ENCODE measurements around the gene ESYT3.
A peak's percentile ranks its signal among the peaks of the same experiment; 100 is the strongest.
"Not testable (repeated sequence)": the region's sequence is repeated elsewhere in the genome, so short reads cannot be mapped to it uniquely, and the experiment has no call there.

ESYT3 gene

DNA sequence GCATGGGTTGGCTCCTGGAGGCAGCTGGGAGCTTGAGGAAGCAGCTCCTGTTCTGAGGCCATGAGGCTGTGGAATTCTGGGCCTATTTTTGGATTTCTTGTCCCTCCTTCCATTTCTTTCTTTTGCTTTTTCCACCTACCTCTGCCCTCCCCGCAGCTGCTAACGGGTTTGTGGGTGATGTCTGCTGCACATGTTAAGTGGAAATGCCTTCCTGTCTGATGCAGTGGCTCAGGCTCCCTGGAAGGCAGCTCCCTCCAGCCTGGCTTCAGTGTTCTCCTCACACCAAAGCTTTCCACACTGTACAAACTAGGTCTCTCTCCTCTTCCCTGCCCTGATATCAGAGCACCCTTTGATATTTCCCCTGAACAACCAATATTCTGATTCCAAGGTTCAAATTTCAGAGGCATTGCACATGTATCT is 33.8 kb upstream of the ESYT3 start:
- Mint-ChIP-seq H3K27me3 (ENCODE audit: low read depth) (peaks cover 3% of the 10 kb centered on the region), H3K36me3 (ENCODE audit: low read depth) (no peaks in the 10 kb centered on the region), H3K27ac (no peak overlapping the region), H3K4me3 (no peak overlapping the region), H3K4me1 (ENCODE audit: low read depth) (no peaks in the 10 kb centered on the region), H3K9me3 (no peaks in the 10 kb centered on the region)
- no peak for DNase-seq (ENCODE audit: low spot score)

DNA sequence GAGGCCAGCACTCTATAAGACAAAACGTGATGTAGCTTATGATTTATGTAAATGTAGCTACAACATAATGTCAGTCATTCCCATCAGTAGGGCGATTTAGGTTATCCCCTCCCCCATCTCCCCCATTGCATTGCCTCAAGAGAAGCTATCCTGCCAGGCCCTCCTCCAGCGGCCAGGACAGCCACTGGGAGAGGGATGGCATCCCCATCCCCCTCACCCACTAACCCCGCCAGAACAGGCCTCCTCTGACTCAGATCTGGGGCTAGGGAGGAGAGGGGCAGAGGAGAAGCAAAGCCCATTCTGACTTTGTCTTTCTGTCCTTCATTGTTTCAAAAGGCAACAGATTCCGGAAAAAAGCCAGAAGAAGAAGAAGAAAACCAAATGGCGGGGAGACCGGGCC is 32.6 kb upstream of the ESYT3 start:
- Mint-ChIP-seq H3K27me3 (ENCODE audit: low read depth) (peaks cover 6% of the 10 kb centered on the region), H3K4me1 (ENCODE audit: low read depth) (no peaks in the 10 kb centered on the region), H3K27ac (no peak overlapping the region), H3K9me3 (no peaks in the 10 kb centered on the region), H3K4me3 (no peak overlapping the region), H3K36me3 (ENCODE audit: low read depth) (no peaks in the 10 kb centered on the region)
- DNase-seq (ENCODE audit: low spot score) = no peak

DNA sequence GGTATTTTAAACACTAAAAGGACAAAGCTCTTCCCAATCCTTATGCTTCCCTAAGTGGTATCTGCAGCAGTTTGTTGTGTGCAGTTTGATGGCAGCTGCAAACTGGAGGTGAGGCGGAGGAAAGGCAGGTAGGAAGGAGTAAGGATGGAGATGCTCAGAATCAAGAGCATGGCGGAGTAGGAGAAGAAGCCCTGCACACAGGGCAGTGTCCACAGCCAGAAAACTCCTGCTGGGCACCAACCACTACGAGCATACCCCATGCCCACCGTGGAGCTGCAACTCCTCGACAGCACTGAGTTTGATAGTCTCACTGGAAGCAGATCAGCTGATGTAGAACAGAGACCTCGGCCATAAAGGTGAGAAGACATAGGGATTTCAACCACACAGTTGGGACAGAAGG is 30.3 kb upstream of the ESYT3 start:
- Mint-ChIP-seq H3K9me3 (no peaks in the 10 kb centered on the region), H3K36me3 (ENCODE audit: low read depth) (no peaks in the 10 kb centered on the region), H3K27ac (no peak overlapping the region), H3K4me3 (no peak overlapping the region), H3K27me3 (ENCODE audit: low read depth) (peaks cover 16% of the 10 kb centered on the region), H3K4me1 (ENCODE audit: low read depth) (no peaks in the 10 kb centered on the region)
- no peak for DNase-seq (ENCODE audit: low spot score)

DNA sequence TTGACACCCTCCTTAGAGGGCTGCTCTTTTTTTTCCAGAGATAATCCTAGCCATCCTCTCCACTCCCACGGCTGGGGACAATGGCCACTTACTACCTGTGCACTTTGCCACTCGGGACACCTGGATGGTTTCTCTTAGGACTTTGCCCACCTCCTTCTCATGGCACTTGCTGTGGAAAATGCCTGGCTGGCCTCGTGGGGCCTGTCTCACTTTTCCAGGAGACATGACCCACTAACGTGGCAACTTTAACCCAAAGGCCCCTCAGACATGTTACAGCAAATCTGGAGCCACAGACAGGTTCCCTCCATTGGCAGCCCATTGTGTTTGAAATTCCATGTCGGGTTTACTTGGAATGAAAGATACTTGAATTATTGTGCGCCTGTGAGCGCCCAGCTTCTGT is 29.4 kb upstream of the ESYT3 start:
- no peak for DNase-seq (ENCODE audit: low spot score)
- H3K27me3 Mint-ChIP-seq (ENCODE audit: low read depth) = peaks cover 16% of the 10 kb centered on the region

DNA sequence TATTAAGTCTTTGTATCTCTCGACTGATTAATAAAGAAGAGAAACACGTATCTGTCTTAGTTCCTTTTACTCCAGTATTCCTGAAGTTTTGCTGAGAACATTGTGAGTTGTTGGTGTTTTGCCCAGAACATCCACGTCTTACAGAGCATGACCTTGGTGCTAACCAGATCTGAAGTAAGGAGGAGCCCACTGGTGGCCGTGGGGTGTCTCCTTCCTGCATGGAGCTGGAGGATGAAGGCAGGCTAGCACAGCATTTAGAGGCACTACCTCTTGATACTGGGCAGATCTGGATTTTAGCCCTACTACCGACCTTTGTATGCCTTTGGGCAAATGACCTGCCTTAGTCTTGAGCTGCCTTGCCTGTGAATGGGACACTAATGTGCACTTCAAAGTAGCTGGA is 28.9 kb upstream of the ESYT3 start:
- no peak for DNase-seq (ENCODE audit: low spot score)
- H3K9me3 Mint-ChIP-seq = no peaks in the 10 kb centered on the region
- H3K27me3 Mint-ChIP-seq (ENCODE audit: low read depth) = peaks cover 16% of the 10 kb centered on the region
- H3K27ac Mint-ChIP-seq = no peak overlapping the region
- no peak overlapping the region for H3K4me3 Mint-ChIP-seq
- no peaks in the 10 kb centered on the region for H3K36me3 Mint-ChIP-seq (ENCODE audit: low read depth)
- no peaks in the 10 kb centered on the region for H3K4me1 Mint-ChIP-seq (ENCODE audit: low read depth)

More for the DNA sequence above, 29.4 kb upstream of the ESYT3 start:
- Mint-ChIP-seq H3K4me3 (no peak overlapping the region), H3K36me3 (ENCODE audit: low read depth) (no peaks in the 10 kb centered on the region), H3K9me3 (no peaks in the 10 kb centered on the region), H3K27ac (no peak overlapping the region), H3K4me1 (ENCODE audit: low read depth) (no peaks in the 10 kb centered on the region)

DNA sequence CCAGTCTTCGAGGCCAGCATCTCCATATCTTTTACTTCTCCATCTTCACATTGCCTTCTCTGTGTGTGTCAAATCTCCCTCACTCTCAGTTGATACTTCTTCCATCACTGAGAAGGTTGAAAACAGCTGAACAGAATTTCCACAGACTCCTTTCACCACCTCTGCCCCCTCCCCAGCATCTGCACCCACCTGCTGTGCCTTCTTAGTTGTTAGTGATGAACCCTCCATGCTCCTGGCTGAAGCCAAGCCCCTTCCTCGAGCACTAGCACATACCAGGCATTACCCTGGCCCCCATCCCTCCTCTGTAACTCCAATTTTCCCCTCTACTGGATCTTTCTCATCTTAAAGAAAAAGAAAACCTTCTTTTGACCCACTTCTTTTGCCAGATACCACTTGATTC is 27.8 kb upstream of the ESYT3 start:
- Mint-ChIP-seq H3K27ac (no peak overlapping the region), H3K36me3 (ENCODE audit: low read depth) (no peaks in the 10 kb centered on the region), H3K9me3 (no peaks in the 10 kb centered on the region), H3K4me1 (ENCODE audit: low read depth) (no peaks in the 10 kb centered on the region), H3K4me3 (no peak overlapping the region), H3K27me3 (ENCODE audit: low read depth) (peaks cover 16% of the 10 kb centered on the region)
- DNase-seq (ENCODE audit: low spot score) = no peak

DNA sequence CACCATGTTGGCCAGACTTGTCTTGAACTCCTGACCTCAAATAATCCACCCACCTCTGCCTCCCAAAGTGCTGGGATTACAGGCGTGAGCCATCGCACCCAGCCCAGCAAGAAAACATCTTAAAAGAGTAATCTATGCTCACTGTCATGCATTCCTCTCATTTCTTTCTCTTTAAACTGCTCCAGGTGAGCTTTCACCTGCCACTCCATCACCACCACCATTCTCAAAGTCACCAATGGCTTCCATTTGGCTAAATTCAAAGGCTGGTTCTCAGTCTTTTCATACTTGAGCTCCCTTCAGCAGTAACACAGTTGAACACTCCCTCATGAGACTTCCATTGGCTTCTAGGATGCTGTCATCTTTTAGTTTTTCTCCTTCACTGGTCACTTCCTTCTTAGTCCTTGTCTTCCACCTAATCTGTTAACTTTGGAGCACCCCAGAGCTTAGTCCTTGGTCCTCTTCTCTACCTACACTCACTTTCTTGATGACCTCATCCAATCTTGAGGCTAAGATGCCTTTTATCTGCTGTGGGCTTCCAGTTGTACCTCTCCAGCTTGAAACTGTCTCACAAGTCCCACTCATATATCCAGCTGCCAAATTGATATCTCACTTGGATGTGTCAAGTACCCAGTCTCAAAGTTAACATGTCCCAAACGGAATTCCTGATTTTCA is 27.0 kb upstream of the ESYT3 start:
- H3K36me3 Mint-ChIP-seq (ENCODE audit: low read depth) = no peaks in the 10 kb centered on the region
- no peak overlapping the region for H3K4me3 Mint-ChIP-seq
- H3K27me3 Mint-ChIP-seq (ENCODE audit: low read depth) = peaks cover 16% of the 10 kb centered on the region

DNA sequence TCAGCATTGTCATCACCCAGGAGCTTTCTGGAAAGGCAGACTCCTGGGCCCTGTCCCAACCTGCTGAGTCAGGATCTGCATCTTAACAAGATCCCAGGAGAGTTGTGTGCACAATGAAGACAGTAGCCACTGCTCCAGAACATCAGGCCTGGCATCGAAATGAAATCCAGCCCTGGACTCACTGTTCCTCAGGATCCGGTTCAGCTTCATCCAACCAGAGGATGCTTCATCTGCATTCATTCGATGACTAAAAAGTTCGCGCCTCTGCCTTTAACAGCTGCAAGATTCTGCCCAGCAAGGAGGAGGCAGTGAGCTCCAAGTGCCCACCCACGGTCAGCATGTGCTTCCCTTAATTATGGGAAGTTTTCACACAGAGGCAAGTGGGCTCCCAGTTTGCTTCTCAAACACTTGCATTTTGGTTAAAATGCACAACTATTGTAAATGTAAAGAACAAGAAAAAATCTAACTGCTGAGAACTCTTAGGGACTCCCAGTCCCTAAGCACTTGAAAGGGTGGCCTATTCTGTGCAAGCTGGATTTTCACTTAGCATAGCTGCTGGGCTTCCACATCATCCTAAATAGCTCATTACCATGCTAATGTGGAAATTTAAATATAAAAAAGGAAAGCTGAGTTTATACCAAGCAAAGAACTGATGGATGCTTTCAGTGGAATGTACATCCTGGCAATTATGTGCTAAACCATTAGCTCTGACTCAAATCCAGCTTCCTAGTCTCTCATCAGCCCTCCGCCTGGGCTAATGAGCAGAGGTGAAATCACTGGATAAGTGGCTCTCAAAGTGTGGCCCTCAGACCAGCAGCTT is 25.5 kb upstream of the ESYT3 start:
- no peak for DNase-seq (ENCODE audit: low spot score)

More for the DNA sequence above, 27.0 kb upstream of the ESYT3 start:
- DNase-seq (ENCODE audit: low spot score) = no peak
- Mint-ChIP-seq H3K27ac (no peak overlapping the region), H3K9me3 (no peaks in the 10 kb centered on the region), H3K4me1 (ENCODE audit: low read depth) (no peaks in the 10 kb centered on the region)

DNA sequence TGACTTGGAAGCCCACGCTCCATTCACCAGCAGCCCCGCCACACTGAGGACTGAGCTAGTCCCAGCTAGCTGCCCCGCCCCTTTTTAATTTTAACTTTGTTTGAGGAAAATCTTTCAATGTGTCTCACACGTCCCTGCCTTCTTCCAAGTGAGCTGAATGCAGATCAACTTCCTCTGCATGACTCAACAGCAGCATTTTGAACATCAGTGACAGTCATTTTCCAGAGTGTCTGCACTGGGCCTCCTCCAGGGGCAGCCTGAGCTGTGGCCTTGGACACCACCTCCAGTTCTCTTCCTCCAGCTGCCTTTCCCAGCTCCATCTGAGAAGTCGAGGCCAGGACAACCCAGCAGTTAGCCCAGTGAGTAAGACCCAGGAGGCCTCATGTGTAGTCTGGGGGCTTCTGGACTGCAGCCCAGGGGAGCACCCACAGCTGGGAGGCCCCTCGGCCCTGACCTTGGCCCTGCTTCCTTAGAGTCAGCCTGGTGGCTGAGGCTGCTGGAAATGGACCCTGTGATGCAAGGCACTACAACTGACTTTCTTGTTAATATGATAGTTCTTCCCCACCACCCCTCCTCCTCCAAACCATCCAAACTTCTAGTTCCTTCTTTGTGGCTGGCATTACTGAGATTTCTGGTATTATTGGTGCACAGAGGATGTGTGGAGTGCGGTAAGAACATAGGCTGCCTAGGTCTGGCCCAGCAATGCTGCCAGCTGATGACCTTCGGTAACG is 21.4 kb upstream of the ESYT3 start:
- H3K27ac Mint-ChIP-seq = no peak overlapping the region
- H3K4me1 Mint-ChIP-seq (ENCODE audit: low read depth) = no peaks in the 10 kb centered on the region
- no peaks in the 10 kb centered on the region for H3K36me3 Mint-ChIP-seq (ENCODE audit: low read depth)
- peaks cover 2% of the 10 kb centered on the region for H3K27me3 Mint-ChIP-seq (ENCODE audit: low read depth)
- no peaks in the 10 kb centered on the region for H3K9me3 Mint-ChIP-seq
- DNase-seq (ENCODE audit: low spot score) = no peak
- no peak overlapping the region for H3K4me3 Mint-ChIP-seq

More for the DNA sequence above, 25.5 kb upstream of the ESYT3 start:
- Mint-ChIP-seq H3K36me3 (ENCODE audit: low read depth) (no peaks in the 10 kb centered on the region), H3K9me3 (no peaks in the 10 kb centered on the region), H3K27ac (no peak overlapping the region), H3K27me3 (ENCODE audit: low read depth) (peaks cover 16% of the 10 kb centered on the region), H3K4me3 (no peak overlapping the region), H3K4me1 (ENCODE audit: low read depth) (no peaks in the 10 kb centered on the region)

DNA sequence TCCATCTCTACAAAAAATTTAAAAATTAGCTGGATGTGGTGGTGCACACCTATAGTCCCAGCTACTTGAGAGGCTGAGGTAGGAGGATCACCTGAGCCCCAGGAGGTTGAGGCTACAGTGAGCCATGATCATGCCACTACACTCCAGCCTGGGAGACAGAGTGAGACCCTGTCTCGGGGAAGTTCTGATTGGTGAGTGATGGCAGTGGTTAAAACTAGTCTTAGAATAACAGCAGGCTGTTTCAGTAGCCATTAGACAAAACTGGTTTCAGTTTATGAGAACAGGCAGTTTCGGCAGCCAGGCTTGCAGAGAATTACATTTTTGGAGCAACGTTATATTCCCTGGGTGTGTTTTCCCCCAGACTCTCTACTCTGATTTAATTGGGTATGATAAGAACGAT is 18.2 kb upstream of the ESYT3 start:
- not testable (repeated sequence) for H3K27ac Mint-ChIP-seq; H3K9me3 Mint-ChIP-seq; DNase-seq (ENCODE audit: low spot score); H3K4me3 Mint-ChIP-seq; H3K36me3 Mint-ChIP-seq (ENCODE audit: low read depth); H3K27me3 Mint-ChIP-seq (ENCODE audit: low read depth); H3K4me1 Mint-ChIP-seq (ENCODE audit: low read depth)

DNA sequence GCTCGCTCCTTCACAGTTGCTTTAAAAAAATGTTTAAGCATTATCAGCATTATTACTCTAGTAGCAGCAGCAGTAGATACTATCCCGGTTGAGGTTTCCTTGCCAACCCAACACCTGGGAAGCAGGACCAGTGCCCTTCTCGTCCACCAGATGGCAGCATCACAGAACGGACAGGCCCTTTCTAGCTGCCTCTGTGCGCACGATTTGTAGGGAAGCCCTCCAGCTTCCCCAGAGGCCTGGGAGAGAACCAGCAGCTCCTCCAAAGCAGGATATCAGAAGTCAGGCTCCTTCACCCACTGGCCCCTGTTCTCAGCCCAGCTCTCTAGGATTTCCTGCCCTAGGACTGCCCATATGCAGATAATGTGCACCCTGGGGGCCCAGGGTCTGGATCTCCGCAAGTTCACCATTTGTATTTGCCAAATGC is 16.8 kb upstream of the ESYT3 start:
- peaks cover 9% of the 10 kb centered on the region for H3K27me3 Mint-ChIP-seq (ENCODE audit: low read depth)
- no peak overlapping the region for H3K4me3 Mint-ChIP-seq
- H3K9me3 Mint-ChIP-seq = no peaks in the 10 kb centered on the region
- H3K27ac Mint-ChIP-seq = no peak overlapping the region
- H3K4me1 Mint-ChIP-seq (ENCODE audit: low read depth) = no peaks in the 10 kb centered on the region
- no peaks in the 10 kb centered on the region for H3K36me3 Mint-ChIP-seq (ENCODE audit: low read depth)
- peak; percentile 35 for DNase-seq (ENCODE audit: low spot score)

DNA sequence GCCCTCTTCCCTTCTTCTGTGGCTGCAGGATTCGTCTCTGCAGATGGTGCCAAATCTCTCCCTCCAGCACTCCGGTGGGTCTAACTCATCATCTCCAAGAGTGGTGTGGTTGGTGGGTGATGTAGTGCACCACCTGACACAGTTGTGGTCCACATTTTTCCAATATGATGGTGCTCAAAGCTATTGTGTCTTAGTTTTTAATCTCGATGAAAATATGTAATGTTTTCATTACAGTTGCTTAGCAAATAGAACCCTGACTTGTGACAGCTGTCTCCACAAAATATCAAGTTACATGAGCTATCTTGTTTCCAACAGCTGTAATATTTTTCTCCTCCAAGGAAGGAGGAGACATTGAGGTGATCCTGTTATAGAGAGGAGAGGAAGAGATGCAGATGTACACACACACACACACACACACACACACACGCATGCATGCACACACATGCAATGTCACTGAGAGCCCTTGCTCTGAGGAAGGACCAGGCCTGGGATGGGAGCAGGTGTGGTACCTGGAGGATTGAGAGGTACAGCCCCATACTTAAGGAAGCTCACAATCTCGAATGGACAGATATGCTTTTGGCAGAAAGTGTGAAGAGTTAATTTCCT is 15.7 kb upstream of the ESYT3 start:
- H3K27ac Mint-ChIP-seq = no peak overlapping the region
- H3K9me3 Mint-ChIP-seq = no peaks in the 10 kb centered on the region
- no peak overlapping the region for H3K4me3 Mint-ChIP-seq
- no peaks in the 10 kb centered on the region for H3K4me1 Mint-ChIP-seq (ENCODE audit: low read depth)
- H3K27me3 Mint-ChIP-seq (ENCODE audit: low read depth) = peaks cover 9% of the 10 kb centered on the region
- H3K36me3 Mint-ChIP-seq (ENCODE audit: low read depth) = no peaks in the 10 kb centered on the region
- no peak for DNase-seq (ENCODE audit: low spot score)

DNA sequence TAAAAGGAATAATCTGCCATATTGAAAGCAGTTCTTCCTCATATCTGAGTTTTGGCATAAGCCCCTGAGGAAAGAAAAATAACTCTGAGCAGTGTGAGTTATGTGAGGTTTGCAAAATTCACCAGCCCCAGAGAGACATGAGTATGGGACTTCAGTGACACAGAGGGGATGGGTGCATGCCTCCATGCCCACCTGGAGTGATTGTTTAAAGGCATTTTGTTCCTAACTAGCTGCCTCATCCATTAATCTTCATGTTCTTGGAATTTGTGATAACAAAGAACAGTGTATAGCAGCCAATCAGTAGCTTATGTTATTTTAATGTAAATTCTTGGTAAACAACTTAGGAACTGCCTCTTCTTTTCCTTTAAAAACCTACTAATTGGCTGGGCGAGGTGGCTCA is 11.1 kb upstream of the ESYT3 start:
- no peaks in the 10 kb centered on the region for H3K36me3 Mint-ChIP-seq (ENCODE audit: low read depth)
- no peak overlapping the region for H3K4me3 Mint-ChIP-seq
- H3K27ac Mint-ChIP-seq = no peak overlapping the region
- peaks cover 9% of the 10 kb centered on the region for H3K27me3 Mint-ChIP-seq (ENCODE audit: low read depth)
- peaks cover 2% of the 10 kb centered on the region for H3K4me1 Mint-ChIP-seq (ENCODE audit: low read depth)
- H3K9me3 Mint-ChIP-seq = no peaks in the 10 kb centered on the region
- DNase-seq (ENCODE audit: low spot score) = no peak

DNA sequence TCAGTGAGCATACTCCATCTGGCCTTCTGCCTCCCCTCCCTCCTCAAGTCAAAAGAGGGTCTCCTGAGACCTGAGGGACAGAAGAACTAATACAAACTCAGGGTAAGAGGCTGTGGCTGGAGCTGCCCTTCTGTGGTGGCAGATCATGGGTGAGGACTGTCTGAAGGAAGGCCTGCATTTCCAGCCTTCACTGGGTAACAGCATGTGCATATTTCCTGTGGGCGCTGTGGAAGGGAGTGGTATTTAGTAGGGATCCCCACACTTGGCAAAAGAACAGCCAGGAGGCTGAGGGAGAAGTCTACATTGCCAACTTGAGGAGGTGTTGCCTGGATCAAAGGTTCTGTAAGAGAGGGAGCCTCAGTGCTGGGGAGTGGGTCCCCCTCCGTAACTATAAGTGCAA is 10.1 kb upstream of the ESYT3 start:
- no peak overlapping the region for H3K27ac Mint-ChIP-seq
- no peak overlapping the region for H3K4me3 Mint-ChIP-seq
- no peaks in the 10 kb centered on the region for H3K9me3 Mint-ChIP-seq
- H3K36me3 Mint-ChIP-seq (ENCODE audit: low read depth) = no peaks in the 10 kb centered on the region
- peaks cover 2% of the 10 kb centered on the region for H3K4me1 Mint-ChIP-seq (ENCODE audit: low read depth)
- no peak for DNase-seq (ENCODE audit: low spot score)
- peaks cover 12% of the 10 kb centered on the region for H3K27me3 Mint-ChIP-seq (ENCODE audit: low read depth)
